ENCODE data around the gene USH1C. TPM values are rescaled to one million over a fixed set of nuclear protein-coding genes. Genes with fewer than 3 reads are reported as not detected.

USH1C gene
- total and polyA plus RNA-seq, 9 of the 15 experiments (the other 6 are each of a cell fraction or from before 2014, with no cell fraction given), result 0.04 TPM; not detected in 8

DNA sequence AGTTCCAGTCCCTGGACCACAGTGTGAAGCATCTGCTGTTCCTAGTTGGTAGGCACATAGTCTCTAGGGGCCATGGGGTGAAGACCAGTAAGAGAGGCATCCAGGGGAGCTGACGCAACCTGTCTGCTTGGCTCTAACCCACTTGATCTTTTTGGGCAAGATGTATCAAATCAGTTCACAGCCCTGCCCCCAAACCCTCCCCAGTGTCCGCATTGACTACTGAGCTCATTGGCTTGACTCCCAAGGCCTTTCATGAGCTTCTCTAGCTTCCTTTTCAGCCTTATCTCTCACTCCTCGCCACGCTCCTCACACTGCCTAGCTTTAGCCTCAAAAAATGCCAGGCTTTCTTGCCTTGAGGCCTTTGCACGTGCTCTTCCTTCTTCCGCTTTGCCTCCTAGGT lies 37.9 kb downstream of the USH1C start:
- ATAC-seq (no peak), DNase-seq (ENCODE audit: extremely low read depth in 1 of 4, low spot score in 3 of 4) (no peak), FAIRE-seq (no peak)
- Histone ChIP-seq H3K4me1 (replicated peaks in 1 of 2; ENCODE audit: control insufficient read depth in 2 of 2, insufficient read depth in 2 of 2, low read length in 2 of 2) (no peaks in the 10 kb centered on the region), H4K20me1 (replicated peaks; ENCODE audit: control insufficient read depth, insufficient read depth, low read length) (no peaks in the 10 kb centered on the region; the same call in 1 of the 2 replicates), H3K27me3 (ENCODE audit: control insufficient read depth in 2 of 2, insufficient read depth in 2 of 2, low read length in 2 of 2) (peaks cover 6 to 58% of the 10 kb centered on the region in 2 experiments; a peak in 4 of 5 replicates), H3K4me2 (ENCODE audit: insufficient read depth, low read length) (no peak overlapping the region), H3K4me3 (no peak overlapping the region), H3K36me3 (ENCODE audit: control insufficient read depth, insufficient read depth, low read length) (no peaks in the 10 kb centered on the region), H3K9me1 (ENCODE audit: control insufficient read depth, insufficient read depth, low read length) (no peaks in the 10 kb centered on the region), H3K9ac (ENCODE audit: insufficient read depth in 1 of 2, low read depth in 2 of 2, low read length in 2 of 2) (no peak overlapping the region), H3K27ac (ENCODE audit: extremely low read depth, low read depth, low read length) (no peak overlapping the region), H3K9me3 (replicated peaks; ENCODE audit: control insufficient read depth, insufficient read depth, low read depth, low read length) (no peaks in the 10 kb centered on the region), H3K79me2 (ENCODE audit: control insufficient read depth, insufficient read depth, low read length) (no peaks in the 10 kb centered on the region), H2AFZ (ENCODE audit: low read depth, low read length) (no peak overlapping the region)
- ChIA-PET POLR2A (interaction anchor here (0.9 to 1.3 kb wide), 3 partner anchors 9 to 548 kb away, joined by 3 to 4 read pairs (median 3); no protein-coding TSS in a partner anchor), CTCF (ENCODE audit: low intra/inter-chr PET ratio) (no interaction called here)
- in situ Hi-C loops (cut with MboI), result no loop called here
- intact Hi-C loops (cut with micrococcal nuclease), result no loop called here
- no TSS peak for BruUV-seq (replicated peaks)
- TF ChIP-seq MEF2D (tag; conservative IDR thresholded peaks at IDR 0.05; ENCODE audit: low read depth) (no peak), DACH1 (IDR thresholded peaks at IDR 0.05; ENCODE audit: partially characterized antibody) (no peak), KHSRP (IDR thresholded peaks at IDR 0.05) (no peak), HCFC1 (IDR thresholded peaks at IDR 0.05; ENCODE audit: low read depth, low read length) (no peak), SIN3A (IDR thresholded peaks at IDR 0.05; ENCODE audit: borderline replicate concordance in 2 of 2, control insufficient read depth in 1 of 2, low read depth in 2 of 2, low read length in 2 of 2) (no peak)
- TF ChIP-seq, protein P1, sequence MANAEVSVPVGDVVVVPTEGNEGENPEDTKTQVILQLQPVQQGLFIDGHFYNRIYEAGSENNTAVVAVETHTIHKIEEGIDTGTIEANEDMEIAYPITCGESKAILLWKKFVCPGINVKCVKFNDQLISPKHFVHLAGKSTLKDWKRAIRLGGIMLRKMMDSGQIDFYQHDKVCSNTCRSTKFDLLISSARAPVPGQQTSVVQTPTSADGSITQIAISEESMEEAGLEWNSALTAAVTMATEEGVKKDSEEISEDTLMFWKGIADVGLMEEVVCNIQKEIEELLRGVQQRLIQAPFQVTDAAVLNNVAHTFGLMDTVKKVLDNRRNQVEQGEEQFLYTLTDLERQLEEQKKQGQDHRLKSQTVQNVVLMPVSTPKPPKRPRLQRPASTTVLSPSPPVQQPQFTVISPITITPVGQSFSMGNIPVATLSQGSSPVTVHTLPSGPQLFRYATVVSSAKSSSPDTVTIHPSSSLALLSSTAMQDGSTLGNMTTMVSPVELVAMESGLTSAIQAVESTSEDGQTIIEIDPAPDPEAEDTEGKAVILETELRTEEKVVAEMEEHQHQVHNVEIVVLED (CRISPR knock-in tag; IDR thresholded peaks at IDR 0.05), result no peak
- TF ChIP-seq, protein P2, sequence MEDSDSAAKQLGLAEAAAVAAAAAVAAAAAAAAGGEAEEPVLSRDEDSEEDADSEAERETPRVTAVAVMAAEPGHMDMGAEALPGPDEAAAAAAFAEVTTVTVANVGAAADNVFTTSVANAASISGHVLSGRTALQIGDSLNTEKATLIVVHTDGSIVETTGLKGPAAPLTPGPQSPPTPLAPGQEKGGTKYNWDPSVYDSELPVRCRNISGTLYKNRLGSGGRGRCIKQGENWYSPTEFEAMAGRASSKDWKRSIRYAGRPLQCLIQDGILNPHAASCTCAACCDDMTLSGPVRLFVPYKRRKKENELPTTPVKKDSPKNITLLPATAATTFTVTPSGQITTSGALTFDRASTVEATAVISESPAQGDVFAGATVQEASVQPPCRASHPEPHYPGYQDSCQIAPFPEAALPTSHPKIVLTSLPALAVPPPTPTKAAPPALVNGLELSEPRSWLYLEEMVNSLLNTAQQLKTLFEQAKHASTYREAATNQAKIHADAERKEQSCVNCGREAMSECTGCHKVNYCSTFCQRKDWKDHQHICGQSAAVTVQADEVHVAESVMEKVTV (CRISPR knock-in tag; IDR thresholded peaks at IDR 0.05), result no peak
- TF ChIP-seq, protein P3, sequence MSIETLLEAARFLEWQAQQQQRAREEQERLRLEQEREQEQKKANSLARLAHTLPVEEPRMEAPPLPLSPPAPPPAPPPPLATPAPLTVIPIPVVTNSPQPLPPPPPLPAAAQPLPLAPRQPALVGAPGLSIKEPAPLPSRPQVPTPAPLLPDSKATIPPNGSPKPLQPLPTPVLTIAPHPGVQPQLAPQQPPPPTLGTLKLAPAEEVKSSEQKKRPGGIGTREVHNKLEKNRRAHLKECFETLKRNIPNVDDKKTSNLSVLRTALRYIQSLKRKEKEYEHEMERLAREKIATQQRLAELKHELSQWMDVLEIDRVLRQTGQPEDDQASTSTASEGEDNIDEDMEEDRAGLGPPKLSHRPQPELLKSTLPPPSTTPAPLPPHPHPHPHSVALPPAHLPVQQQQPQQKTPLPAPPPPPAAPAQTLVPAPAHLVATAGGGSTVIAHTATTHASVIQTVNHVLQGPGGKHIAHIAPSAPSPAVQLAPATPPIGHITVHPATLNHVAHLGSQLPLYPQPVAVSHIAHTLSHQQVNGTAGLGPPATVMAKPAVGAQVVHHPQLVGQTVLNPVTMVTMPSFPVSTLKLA (conservative IDR thresholded peaks at IDR 0.05), result no peak
- WGBS (ENCODE audit: insufficient coverage, low coverage, missing lambda C conversion rate), result 3% methylated on average over 6 of the region's 6 CpGs
